HG03565 (cell line): ENCODE data around the gene ADAMTSL1.

ENCODE experiments used
- ATAC-seq: cut with Tn5 transposase; IDR thresholded peaks from one replicate; pipeline ENCODE4 v1.9.1; 2021; ENCODE audit warnings: mild to moderate bottlenecking, moderate library complexity; ENCODE audit not compliant: unreplicated experiment

Gene ADAMTSL1

GRCh38 chr9:18605766-18606180 is 131.8 kb downstream of the ADAMTSL1 start:
- ATAC-seq: no peak

GRCh38 chr9:18606281-18606680 is 132.3 kb downstream of the ADAMTSL1 start:
- no peak for ATAC-seq

GRCh38 chr9:18606846-18607245 is 132.9 kb downstream of the ADAMTSL1 start:
- no peak for ATAC-seq

GRCh38 chr9:18608371-18608770 is 134.4 kb downstream of the ADAMTSL1 start:
- no peak for ATAC-seq

- ATAC-seq: no peak
Measured at GRCh38 chr9:18610956-18611355, 137.0 kb downstream of the ADAMTSL1 start.

- ATAC-seq: no peak
Measured at GRCh38 chr9:18611971-18612370, 138.0 kb downstream of the ADAMTSL1 start.

GRCh38 chr9:18614116-18614515 is 140.2 kb downstream of the ADAMTSL1 start:
- ATAC-seq: no peak

GRCh38 chr9:18614651-18615050 is 140.7 kb downstream of the ADAMTSL1 start:
- ATAC-seq: no peak

GRCh38 chr9:18616976-18617375 is 143.0 kb downstream of the ADAMTSL1 start:
- ATAC-seq: no peak

- ATAC-seq: no peak
Measured at GRCh38 chr9:18617759-18618158, 143.8 kb downstream of the ADAMTSL1 start.

- ATAC-seq: no peak
Measured at GRCh38 chr9:18618862-18619261, 144.9 kb downstream of the ADAMTSL1 start.

- no peak for ATAC-seq
Measured at GRCh38 chr9:18622186-18622836, 148.4 kb downstream of the ADAMTSL1 start.

GRCh38 chr9:18623221-18624079 is 149.5 kb downstream of the ADAMTSL1 start:
- no peak for ATAC-seq

- no peak for ATAC-seq
Measured at GRCh38 chr9:18626046-18626698, 152.2 kb downstream of the ADAMTSL1 start.

GRCh38 chr9:18629136-18629535 is 155.2 kb downstream of the ADAMTSL1 start:
- ATAC-seq: no peak

- no peak for ATAC-seq
Measured at GRCh38 chr9:18632632-18633403, 158.9 kb downstream of the ADAMTSL1 start.

GRCh38 chr9:18636781-18637180 is 162.8 kb downstream of the ADAMTSL1 start:
- no peak for ATAC-seq

GRCh38 chr9:18638371-18639249 is 164.7 kb downstream of the ADAMTSL1 start:
- no peak for ATAC-seq

GRCh38 chr9:18639911-18640310 is 166.0 kb downstream of the ADAMTSL1 start:
- no peak for ATAC-seq
